Brain pericyte (primary cell): ENCODE results near the gene OR2T2.
"Not testable (repeated sequence)": the region's sequence is repeated elsewhere in the genome, so short reads cannot be mapped to it uniquely, and the experiment has no call there.

Source experiments
- DNase-seq: peaks from one replicate; pipeline ENCODE4 v3.0.0-alpha.2; 2012; ENCODE audit warnings: low read depth, low spot score

OR2T2 gene, protein sequence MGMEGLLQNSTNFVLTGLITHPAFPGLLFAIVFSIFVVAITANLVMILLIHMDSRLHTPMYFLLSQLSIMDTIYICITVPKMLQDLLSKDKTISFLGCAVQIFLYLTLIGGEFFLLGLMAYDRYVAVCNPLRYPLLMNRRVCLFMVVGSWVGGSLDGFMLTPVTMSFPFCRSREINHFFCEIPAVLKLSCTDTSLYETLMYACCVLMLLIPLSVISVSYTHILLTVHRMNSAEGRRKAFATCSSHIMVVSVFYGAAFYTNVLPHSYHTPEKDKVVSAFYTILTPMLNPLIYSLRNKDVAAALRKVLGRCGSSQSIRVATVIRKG

DNA sequence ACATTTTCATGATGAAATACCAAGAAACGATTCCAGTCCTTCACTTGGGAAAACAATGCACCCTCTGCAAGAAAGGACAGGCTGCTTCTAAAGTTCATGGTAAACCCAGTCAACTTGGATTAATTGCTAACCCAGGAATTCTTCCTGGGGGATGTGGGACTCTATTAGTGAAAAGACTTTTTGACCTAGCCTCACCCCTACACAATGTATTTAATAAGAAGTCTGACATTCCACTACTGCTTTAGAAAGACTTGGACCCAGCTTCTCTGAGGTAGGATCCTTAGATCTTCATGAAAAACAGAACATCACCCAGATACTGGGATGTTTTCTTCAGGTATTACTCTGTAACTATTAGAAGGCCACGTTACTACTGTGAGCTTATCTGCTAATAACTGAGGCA is at the start of gene OR2T2:
Gene OR2T2 (plus strand): TSS at position 239 of the 400 bp plus-strand sequence. CDS start 7,161 bp downstream, outside the sequence.
- not testable (repeated sequence) for DNase-seq

GRCh38 chr1:248402748-248403147 is 42.7 kb upstream of the OR2T2 start, which contains the start of gene OR2T1:
Gene OR2T1, plus strand, starts transcription at chr1:248403048. Its CDS starts 3,100 bp downstream, at chr1:248406148.
- no peak for DNase-seq

- no peak for DNase-seq
Measured at GRCh38 chr1:248404024-248404423, 41.4 kb upstream of the OR2T2 start.

GRCh38 chr1:248406721-248407692 is 38.4 kb upstream of the OR2T2 start:
- no peak for DNase-seq

DNA sequence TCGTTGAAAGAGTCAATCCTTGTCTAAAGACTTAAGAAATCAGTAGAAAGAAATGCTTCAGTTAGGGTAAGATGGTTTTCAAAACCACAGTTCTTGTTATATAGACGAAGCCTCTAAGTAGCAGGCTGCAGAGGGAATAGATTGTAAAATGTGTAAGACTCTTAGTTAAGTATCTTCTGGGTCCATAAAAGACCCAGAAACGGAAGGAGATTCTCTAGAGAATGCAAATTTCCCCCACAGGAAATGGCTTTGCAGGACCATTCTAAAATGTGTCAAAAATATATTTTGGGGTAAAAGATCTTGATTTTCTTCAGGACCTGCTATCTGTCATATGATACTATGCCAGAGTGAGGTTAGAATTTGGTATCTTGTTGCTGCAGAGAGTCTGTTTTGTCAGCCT is 29.2 kb upstream of the OR2T2 start:
- no peak for DNase-seq

GRCh38 chr1:248417854-248418253 is 27.6 kb upstream of the OR2T2 start:
- DNase-seq = no peak

GRCh38 chr1:248421384-248421783 is 24.1 kb upstream of the OR2T2 start:
- no peak for DNase-seq

DNA sequence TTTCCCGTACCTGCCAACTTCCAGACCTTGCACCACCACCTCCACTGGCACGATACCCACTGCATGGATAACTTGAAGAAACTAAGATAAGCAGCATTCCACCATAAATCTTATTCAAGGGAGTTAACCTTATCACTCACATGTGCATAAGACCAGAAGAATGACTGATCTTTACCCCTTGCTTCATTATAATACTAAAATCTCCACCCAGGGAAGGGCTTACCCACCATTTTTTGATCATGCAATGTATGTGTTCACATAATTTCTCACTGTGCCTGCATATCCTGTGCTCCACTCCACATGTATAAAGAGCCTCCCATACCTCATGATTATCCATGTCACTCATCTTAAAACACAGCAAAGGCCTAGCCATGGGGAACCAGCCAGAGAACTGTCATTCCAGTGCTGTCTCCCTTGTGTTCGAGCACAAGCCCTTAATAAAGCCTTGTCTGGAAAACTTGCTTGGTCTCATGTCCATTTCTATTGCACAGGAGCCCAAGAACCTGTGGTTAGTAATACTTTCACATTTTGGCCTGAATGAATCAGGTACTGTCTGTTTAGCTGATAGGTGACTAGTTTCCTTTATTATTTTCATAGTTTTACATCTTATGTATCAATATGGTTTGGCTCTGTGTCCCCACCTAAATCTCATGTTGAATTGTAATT is 17.8 kb upstream of the OR2T2 start:
- DNase-seq = not testable (repeated sequence)

DNA sequence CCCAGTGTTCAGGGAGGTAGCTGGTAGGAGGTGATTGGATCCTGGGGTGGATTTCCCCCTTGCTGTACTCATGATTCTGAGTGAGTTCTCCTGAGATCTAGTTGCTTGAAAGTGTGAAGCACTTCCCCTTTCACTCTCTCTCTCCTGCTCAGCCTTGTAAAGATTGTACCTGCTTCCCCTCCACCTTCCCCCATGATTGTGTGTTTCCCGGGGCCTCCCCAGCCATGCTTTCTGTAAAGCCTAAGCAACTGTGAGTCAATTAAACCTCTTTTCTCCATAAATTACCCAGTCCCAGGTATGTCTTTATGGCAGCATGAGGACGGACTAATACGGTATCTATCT is 17.3 kb upstream of the OR2T2 start:
- not testable (repeated sequence) for DNase-seq

DNA sequence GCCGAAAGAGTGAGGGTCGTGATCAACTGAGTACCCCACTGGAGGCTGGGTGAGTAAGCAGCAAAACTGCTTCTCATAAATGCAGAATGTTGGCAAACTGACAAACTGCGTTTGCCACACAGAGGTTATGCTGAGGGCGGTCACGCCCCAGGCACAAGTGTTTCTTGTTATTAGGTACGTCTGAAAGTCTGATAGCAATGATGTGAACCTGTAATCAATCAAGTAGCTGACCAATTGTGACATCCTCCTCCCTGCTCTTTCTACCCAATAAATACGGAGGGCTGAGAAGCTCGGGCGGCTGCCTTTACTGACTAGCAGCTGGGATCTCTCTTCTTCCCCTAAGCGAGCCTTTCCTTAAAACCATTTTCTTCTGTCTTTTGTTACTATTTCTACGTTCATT is 13.8 kb upstream of the OR2T2 start:
- DNase-seq = not testable (repeated sequence)

GRCh38 chr1:248432201-248432600 is 13.2 kb upstream of the OR2T2 start:
- DNase-seq = not testable (repeated sequence)

DNA sequence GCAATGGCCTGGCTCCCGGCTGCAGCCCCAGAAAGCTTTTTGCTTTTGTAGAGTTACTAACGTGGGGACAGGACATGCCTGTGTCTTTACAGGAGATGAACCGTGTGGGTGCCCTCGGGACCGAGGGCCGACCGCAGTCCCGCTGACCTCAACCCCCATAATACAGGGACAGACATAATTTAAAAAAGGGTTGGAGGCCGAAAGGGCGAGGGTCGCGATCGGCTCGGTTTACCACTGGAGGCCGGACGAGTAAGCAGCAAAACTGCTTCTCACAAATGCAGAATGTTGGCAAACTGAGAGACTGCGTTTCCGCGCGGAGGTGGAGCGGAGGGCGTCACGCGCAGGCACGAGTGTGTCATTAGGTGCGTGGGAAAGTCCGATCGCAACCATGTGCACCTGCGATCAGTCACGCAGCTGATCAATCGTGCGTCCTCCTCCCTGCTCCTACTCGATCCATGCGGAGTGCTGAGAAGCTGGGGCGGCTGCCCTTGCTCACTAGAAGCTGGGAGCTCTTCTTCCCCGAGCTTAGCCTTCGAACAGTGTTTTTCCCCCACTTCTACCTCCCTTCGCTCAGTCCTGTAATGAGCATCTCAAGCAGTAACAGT is 11.5 kb upstream of the OR2T2 start:
- not testable (repeated sequence) for DNase-seq

- DNase-seq = not testable (repeated sequence)
Measured at GRCh38 chr1:248434913-248435312, 10.5 kb upstream of the OR2T2 start.

DNA sequence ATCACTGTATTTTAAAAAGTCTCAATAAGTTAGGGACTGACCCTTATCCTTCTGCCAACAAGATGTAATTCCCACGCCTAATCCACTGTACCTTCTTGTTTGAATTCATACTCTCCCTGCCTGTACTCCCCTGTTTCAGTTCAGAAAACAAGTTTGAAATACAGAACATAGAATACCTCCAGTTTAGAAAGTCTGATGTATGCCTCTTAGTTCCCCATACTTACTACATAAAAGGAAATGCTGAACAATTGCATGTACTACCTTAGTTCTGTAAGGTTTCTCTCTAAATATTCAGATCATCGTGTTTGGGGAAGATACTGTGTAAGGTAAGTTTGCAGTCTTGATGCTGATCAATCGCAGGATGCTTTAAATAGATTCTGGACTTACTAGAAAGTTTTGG is 9.1 kb upstream of the OR2T2 start:
- not testable (repeated sequence) for DNase-seq

DNA sequence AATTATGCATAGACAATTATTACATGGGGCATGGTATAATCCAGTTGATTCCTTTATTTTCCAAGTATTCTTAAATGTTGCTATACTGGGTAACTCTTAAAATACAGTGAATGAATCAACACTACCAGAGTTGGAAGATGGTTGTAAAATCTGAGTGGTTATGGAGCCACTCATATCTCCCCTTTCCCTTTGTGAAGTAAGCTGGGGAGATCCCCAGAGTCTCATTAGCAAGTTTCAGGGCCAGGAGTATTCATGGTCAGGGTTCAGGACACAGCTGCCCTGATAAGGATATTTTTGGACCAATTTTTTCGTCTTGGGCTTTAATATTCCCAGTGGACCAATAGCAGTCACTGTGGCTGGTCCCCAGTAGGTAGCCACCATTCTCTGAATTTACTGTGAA is 6.8 kb upstream of the OR2T2 start:
- not testable (repeated sequence) for DNase-seq

DNA sequence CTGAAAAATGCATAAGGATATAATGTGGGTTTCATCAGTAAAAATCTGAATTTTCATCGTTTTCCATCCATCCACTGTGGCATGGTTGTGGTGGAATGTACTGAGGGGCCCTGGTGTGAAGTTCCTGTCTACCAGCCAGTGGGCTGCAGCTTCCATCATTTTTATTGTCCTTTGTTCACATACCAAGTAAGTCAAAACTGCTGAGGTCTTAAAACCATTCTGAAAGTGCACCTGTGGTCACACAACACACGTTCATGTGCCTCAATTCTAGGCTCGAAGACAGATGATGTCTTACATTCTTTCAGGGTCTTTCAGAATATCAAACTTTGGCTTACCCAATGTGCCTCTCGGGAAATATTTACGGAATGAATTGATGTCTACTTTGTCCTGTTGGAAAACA is 6.2 kb upstream of the OR2T2 start:
- not testable (repeated sequence) for DNase-seq

DNA sequence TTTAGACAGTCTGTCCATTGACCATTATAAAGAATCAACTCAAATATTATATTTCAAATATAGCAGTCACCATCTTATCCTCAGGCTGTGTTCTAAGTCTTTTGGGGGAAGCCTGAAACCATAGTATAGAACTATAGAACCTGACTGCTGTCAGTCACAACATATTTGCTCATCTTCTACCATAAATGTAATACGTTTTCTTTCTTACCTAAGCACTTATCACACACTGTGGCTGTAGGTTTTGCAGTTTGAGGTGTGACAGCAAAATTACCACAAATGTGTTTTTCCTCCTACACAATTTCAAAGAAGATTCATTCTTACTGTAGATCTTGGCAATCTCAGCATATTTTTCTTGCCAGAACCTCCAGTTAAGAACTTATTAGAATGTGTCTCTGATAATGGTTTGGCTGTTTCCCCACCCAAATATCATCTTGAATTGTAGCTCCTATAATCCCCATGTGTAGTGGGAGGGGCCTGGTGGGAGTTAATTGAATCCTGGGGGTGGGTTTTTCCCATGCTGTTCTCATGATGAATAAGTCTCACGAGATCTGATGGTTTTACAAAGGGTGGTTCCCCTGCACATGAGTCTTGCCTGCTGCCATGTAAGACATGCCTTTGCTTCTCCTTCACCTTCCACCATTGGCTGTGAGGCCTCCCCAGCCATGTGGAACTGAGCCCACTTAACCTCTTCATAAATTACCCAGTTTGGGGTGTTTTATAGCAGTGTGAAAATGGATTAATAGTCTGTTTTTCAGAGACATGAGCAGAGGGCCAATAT is 2.7 kb upstream of the OR2T2 start:
- DNase-seq = not testable (repeated sequence)

DNA sequence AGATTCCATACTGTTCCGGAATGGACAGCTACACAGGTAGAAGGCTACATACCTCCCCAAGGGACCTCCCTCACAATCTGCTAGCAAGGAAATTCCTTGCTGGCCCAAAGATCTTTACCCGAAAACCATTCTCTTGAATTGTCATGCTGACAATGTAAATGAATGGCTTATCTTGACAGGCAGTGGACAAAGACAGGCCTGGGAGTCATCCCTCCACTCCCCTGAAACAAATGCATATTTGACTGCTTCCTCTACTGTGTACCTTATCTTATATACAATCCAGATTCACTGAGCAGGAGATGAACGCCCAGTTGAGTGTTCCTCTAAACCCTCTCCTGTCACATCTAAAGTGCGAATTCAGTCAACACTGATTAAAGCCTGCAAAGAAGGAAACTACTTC is 834 bp upstream of the OR2T2 start:
- not testable (repeated sequence) for DNase-seq

DNA sequence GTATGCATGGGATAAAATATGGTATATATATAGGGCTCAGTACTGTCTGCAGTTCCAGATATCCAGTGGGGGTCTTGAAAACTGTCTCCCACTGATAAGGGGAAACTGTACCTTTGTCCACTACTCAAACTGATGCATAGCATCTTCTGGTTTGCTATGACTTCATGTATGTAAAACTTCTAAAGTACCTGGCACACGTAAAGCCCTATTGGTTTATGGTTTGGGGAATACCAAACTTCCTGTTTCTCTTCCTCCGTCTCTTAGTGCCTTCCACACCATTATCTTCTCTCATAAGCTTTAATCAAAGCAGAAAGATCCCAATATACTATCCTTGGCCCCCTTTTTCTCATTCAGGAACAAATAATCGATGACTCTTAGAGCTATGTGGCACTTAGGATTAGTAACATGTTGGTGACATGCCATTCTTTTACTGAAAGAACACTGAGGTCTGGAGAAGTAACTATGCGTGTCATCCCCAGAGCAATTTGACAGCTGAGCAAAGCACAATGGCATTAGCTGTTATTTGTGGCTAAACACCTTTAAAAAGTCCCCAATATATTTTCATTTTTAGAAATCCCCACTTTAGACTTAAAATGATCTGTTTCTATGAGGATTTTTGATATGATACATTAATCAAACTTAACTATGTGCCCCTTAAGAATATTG is 3.1 kb downstream of the OR2T2 start:
- not testable (repeated sequence) for DNase-seq

- not testable (repeated sequence) for DNase-seq
Measured at GRCh38 chr1:248449821-248450465, 4.5 kb downstream of the OR2T2 start.
